SK-N-DZ (cell line): ENCODE measurements around the gene SPATA7.

ENCODE experiments used
- DNase-seq: peaks from one replicate; pipeline ENCODE4 v3.0.0-alpha.2; 2015; ENCODE audit warnings: low spot score

SPATA7 gene

DNA sequence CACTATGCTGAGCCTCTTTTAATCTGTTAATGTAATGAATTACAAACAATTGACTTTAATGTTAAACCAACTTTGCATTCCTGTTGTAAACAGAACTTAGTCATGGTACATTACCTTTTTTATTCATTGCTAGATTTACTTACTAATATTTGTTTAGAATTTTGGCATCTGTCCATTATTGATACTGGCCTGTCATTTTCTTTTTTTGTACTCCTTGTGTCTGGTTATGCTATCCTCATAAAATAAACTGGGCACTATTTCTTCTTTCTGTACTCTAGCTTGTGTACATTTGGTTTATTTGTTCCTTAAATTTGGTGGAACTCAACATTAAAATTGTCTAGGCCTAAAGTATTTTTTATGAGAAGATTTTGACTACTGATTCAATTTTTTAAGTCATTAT is 32.1 kb downstream of the SPATA7 start:
- no peak for DNase-seq

GRCh38 chr14:88420187-88420586 is 34.7 kb downstream of the SPATA7 start:
- DNase-seq, result no peak

DNA sequence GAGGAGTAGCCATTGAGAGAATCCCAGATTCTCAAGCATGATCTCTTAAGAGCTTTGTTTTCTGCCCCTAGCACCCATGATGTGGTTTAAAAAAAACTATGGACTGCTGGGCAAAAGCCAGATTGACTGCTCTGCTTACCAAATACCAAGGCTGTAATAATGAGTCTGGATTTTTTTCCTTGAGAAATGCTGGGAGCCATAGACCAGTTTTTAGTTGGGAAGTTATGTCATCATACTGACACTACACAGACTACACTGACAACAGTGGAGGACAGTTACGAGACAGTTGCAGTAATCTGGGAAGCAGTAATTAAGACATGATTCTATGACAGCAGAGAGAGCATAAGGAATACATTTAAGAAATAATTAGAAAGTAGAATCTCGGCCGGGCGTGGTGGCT is 35.8 kb downstream of the SPATA7 start:
- peak; percentile 1 for DNase-seq

- no peak for DNase-seq
Measured at GRCh38 chr14:88422047-88422446, 36.6 kb downstream of the SPATA7 start.

DNA sequence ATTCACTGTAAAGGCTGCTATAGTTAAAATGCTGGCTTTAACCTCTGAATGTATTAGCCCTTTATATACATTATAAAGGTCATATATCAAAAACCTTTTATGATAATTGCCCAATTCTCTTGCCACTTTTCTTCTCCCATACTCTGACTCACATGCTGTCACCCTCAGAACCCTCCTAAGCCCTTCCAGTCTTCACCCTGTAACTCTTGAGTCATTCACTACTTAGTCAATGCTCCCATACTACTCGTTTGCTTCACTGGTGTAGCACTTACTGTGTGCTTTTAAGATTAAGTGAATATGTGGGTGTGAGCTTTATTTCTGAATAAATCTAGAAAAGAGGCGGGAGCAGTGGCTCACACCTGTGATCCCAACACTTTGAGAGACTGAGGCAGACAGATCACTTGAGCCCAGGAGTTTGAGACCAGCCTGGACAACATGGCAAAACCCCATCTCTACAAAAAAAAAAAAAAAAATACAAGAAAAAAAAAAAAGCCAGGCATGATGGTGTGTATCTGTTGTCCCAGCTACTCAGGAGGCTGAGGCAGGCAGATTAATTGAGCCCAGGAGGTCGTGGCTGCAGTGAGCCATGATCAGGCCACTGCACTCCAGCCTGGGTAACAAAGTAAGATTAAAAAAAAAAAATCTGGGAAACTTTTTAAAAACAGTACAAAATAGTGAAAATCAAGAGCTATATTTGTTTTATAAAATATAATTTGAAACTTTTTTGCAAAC is 37.6 kb downstream of the SPATA7 start:
- no peak for DNase-seq

DNA sequence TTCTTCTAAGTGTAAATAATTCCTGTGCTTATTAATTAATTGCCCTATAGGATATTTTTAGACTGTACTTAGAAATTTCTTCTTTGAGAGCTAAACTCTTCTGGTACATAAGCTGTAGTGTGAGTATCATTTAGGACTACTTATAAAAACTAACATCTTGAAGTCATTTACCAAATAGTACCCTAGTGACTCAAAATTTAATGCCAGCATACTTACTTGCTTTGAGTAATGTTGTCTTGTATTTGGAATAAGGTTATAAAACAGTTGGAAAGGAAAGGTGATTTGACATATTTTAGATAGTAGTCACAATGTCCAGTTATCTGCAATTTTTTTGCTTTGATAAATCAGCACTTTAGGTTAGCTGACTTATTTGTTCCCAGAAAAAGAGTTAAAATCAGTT is 39.1 kb downstream of the SPATA7 start:
- no peak for DNase-seq

- DNase-seq, result no peak
Measured at GRCh38 chr14:88426271-88426670, 40.8 kb downstream of the SPATA7 start.

DNA sequence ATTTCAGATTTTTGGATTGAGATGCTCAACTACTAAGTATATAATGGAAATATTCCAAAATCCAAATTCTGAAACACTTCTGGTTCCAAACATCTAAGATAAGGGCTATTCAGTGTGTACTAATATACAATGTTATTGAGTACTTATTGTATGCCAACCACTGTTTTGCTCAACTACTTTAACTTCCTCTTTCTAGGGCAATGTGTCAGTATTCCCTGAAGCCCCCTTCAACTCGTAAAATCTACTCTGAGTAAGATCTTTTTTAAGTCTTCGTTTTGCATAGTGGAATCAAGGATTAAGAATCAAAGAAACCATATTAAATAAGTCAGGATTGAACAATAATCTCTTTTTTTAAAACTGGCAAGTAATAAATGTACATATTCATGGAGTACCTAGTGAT is 45.5 kb downstream of the SPATA7 start:
- DNase-seq, result no peak

GRCh38 chr14:88437658-88438057 is 52.2 kb downstream of the SPATA7 start:
- DNase-seq, result no peak

DNA sequence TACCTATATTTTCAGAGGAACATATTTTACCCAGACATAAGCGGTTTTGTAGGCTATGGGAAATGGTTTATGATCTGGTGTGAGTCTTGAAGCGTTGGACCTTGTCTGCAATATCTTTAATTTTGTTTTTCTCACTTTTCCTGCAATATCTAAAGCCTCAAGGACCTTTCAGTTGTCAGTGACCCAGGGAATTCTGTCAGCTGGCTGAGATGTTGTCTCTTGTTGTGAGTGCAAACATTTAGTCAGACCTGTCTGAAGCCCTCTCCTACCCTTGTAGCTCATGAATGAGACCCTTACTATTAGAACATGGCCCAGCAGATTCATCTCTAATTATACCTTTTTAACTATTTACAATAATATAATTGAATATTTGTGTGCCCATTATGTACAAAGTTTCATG is 53.6 kb downstream of the SPATA7 start:
- DNase-seq, result no peak

- DNase-seq, result peak; percentile 3
Measured at GRCh38 chr14:88452231-88452630, 66.8 kb downstream of the SPATA7 start.

GRCh38 chr14:88454886-88455285 is 69.4 kb downstream of the SPATA7 start:
- DNase-seq, result no peak

- DNase-seq, result peak; percentile 18
Measured at GRCh38 chr14:88463318-88463717, 77.9 kb downstream of the SPATA7 start.

DNA sequence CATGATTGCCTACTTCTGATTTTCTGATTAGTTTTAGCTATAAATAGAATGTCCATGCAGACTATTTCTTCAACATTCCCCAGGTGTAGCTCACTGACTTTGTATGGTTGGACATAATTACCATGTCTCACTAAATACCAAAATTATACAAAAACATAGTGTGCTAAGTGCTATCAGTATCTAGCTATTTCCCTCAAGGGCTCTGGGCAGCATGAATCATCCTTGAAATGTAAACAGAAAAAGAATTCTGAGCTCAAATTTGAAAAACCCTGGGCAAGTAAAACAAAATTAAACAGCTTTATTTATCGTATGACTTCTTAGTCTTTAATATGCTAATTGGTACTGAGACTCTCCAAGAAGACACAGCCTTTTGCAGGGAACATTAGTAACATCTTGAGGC is 82.9 kb downstream of the SPATA7 start:
- no peak for DNase-seq

DNA sequence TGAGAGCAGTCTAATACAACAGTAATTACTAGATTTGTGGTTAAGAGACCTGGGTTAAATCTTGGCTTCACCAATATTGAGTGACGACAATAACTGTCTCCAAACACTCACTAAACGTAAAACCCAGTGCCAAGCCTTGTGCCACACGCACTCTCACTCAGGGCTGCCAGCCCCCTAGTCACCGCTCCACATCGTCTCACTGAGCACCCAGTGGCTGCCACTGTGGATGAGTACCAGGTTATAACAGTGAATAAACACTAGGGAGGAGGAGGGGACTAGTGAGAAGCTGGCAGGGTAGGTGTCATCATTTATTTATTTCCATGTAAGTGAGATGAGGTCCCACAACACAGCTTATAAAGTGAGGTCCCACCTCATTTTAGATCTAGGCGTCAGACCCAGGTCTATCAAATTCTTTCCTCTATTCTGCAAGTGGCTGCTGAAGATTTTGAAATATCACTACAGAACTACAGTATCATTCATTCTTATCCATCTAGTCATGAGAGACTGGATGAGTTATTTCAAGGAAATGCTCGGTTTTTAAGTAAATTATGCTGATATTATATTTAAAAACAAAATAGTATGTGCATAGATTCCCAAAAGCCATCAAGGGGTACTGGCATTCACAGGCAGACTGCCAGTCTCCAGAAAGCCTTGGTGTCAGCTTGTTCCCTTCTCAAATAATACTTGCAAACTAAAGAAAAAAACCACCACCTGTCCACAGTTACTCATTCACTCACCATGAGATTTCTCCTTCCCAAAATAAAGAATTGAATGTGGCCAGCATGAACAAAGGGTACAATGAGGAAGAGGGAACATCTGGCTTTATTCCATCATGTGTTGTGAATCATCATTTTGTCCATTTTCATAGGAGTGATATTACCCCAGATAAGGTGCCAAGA is 85.3 kb downstream of the SPATA7 start:
- no peak for DNase-seq

GRCh38 chr14:88473791-88474190 is 88.3 kb downstream of the SPATA7 start:
- no peak for DNase-seq

GRCh38 chr14:88476214-88476774 is 90.8 kb downstream of the SPATA7 start:
- no peak for DNase-seq

DNA sequence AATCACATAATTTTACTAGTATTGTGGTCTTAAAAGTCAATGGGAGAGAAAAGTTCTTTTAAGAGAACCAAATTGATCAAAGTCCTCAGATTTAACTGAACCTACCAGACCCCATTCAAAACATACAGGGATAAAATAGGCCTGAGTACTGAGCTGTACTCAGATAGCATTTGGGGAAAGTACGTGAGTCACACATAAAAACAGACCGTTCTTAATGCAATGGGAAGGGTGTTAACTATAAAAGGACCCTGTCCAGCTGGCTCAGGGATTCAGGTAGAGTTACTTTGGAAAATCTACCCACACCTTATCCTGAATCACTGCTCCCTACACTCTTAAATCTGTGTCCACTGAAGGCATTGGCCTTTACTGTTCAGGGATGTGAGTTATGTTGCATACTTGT is 91.4 kb downstream of the SPATA7 start:
- no peak for DNase-seq

- DNase-seq, result peak; percentile 30
Measured at GRCh38 chr14:88477513-88478250, 92.2 kb downstream of the SPATA7 start.

DNA sequence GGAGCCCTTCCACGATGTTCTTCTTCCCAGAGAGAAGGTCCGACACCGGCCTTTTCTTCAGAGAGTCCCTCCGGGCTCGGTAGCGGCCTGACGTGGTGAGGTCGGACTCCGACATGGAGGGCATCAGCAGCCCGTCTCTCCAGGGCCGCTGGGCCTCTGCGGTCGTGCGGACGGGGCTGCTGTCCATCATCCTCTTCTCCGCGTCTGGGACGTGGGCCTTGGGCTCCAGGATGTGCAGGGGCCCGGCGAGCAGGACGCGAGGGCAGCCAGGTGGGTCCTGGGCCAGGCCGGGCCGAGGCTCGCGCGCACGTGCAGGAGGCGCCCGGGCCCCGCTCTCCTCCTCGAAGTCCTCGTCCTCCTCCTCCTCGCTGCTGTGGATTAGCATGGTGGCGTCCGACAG is 93.5 kb downstream of the SPATA7 start:
- no peak for DNase-seq

- DNase-seq, result no peak
Measured at GRCh38 chr14:88479574-88479987, 94.1 kb downstream of the SPATA7 start.

- no peak for DNase-seq
Measured at GRCh38 chr14:88481059-88481458, 95.6 kb downstream of the SPATA7 start.
